Cerebellar cortex (tissue), 1 donor: ENCODE data around the gene VPS11.
"Not testable (repeated sequence)": the region's sequence is repeated elsewhere in the genome, so short reads cannot be mapped to it uniquely, and the experiment has no call there.

Source experiments
- DNase-seq: peaks from one replicate; pipeline ENCODE4 v3.0.0-alpha.2; 2015; ENCODE audit warnings: low spot score

VPS11 gene

GRCh38 chr11:119038884-119039283 lies 28.7 kb upstream of the VPS11 start:
- DNase-seq: no peak

GRCh38 chr11:119039471-119039870 lies 28.1 kb upstream of the VPS11 start:
- DNase-seq: not testable (repeated sequence)

- DNase-seq: no peak
Observed at GRCh38 chr11:119041821-119042514, 25.6 kb upstream of the VPS11 start.

GRCh38 chr11:119042927-119043326 lies 24.7 kb upstream of the VPS11 start:
- no peak for DNase-seq

- no peak for DNase-seq
Observed at GRCh38 chr11:119044708-119045107, 22.9 kb upstream of the VPS11 start.

GRCh38 chr11:119046489-119046888 lies 21.1 kb upstream of the VPS11 start:
- no peak for DNase-seq

GRCh38 chr11:119047205-119047604 lies 20.4 kb upstream of the VPS11 start:
- no peak for DNase-seq

- no peak for DNase-seq
Observed at GRCh38 chr11:119048644-119049043, 19.0 kb upstream of the VPS11 start.

GRCh38 chr11:119049081-119049480 lies 18.5 kb upstream of the VPS11 start:
- DNase-seq: no peak

- DNase-seq: no peak
Observed at GRCh38 chr11:119051440-119052162, 16.0 kb upstream of the VPS11 start.

- no peak for DNase-seq
Observed at GRCh38 chr11:119052163-119052814, 15.3 kb upstream of the VPS11 start.

- no peak for DNase-seq
Observed at GRCh38 chr11:119054418-119054817, 13.2 kb upstream of the VPS11 start.

- no peak for DNase-seq
Observed at GRCh38 chr11:119055901-119056300, 11.7 kb upstream of the VPS11 start.

- DNase-seq: no peak
Observed at GRCh38 chr11:119056421-119056999, 11.1 kb upstream of the VPS11 start.

GRCh38 chr11:119057000-119057769 lies 10.4 kb upstream of the VPS11 start, which contains the start of gene HYOU1:
HYOU1 (minus strand) TSS chr11:119057205; CDS start chr11:119056160, 1,045 bp downstream.
- DNase-seq: peak; percentile 95

GRCh38 chr11:119059128-119059527 lies 8.5 kb upstream of the VPS11 start:
- not testable (repeated sequence) for DNase-seq

- DNase-seq: no peak
Observed at GRCh38 chr11:119061256-119061655, 6.4 kb upstream of the VPS11 start.

- DNase-seq: no peak
Observed at GRCh38 chr11:119062779-119063178, 4.8 kb upstream of the VPS11 start.

GRCh38 chr11:119065369-119065768 lies 2.2 kb upstream of the VPS11 start:
- DNase-seq: peak; percentile 37

GRCh38 chr11:119077839-119078238 lies 10.2 kb downstream of the VPS11 start:
- DNase-seq: no peak

GRCh38 chr11:119078675-119079420 lies 11.2 kb downstream of the VPS11 start:
- no peak for DNase-seq
